ENCODE results near the gene ETV2. TPM values are rescaled to one million over a fixed set of nuclear protein-coding genes. Genes with fewer than 3 reads are reported as not detected.

Gene ETV2
- polyA plus RNA-seq, 1 donor from 2014 or later, result 0.58 TPM

DNA sequence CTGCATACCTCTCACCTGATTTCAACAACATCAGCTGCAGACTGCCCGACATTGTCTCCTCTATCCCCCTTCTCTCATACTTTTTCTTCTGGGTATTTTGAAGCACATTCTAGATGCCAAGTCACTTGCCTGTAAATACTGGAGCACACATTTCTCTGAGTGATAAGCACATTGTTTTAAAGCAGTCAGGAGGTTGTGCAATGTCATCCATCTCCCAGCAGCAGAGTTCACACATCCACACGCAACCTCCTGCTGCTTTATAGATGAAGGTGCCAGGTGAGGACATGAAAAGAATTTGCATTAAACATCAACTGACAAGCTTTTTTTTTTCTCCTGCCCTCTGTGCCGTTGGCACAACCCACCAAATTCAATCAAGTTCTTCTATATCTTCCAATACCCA lies 30.3 kb downstream of the ETV2 start:
- H3K9me3 ChIP-seq (ENCODE audit: low read length), result no peaks in the 10 kb centered on the region
- H3K9ac ChIP-seq (ENCODE audit: low read length), result no peak overlapping the region
- no peaks in the 10 kb centered on the region for H3K9me2 ChIP-seq (ENCODE audit: insufficient read depth, low read length)
- no peaks in the 10 kb centered on the region for H3K36me3 ChIP-seq (ENCODE audit: insufficient read depth, low read length)
- no peak overlapping the region for H3K27ac ChIP-seq (ENCODE audit: low read length)
- H4K20me1 ChIP-seq (ENCODE audit: insufficient read depth), result no peaks in the 10 kb centered on the region
- TF ChIP-seq SMC3 (conservative IDR thresholded peaks at IDR 0.05; ENCODE audit: poor library complexity), result no peak
- TF ChIP-seq, protein P1, sequence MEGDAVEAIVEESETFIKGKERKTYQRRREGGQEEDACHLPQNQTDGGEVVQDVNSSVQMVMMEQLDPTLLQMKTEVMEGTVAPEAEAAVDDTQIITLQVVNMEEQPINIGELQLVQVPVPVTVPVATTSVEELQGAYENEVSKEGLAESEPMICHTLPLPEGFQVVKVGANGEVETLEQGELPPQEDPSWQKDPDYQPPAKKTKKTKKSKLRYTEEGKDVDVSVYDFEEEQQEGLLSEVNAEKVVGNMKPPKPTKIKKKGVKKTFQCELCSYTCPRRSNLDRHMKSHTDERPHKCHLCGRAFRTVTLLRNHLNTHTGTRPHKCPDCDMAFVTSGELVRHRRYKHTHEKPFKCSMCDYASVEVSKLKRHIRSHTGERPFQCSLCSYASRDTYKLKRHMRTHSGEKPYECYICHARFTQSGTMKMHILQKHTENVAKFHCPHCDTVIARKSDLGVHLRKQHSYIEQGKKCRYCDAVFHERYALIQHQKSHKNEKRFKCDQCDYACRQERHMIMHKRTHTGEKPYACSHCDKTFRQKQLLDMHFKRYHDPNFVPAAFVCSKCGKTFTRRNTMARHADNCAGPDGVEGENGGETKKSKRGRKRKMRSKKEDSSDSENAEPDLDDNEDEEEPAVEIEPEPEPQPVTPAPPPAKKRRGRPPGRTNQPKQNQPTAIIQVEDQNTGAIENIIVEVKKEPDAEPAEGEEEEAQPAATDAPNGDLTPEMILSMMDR (IDR thresholded peaks at IDR 0.05; ENCODE audit: poor library complexity, severe bottlenecking), result no peak
- TF ChIP-seq, protein P2, sequence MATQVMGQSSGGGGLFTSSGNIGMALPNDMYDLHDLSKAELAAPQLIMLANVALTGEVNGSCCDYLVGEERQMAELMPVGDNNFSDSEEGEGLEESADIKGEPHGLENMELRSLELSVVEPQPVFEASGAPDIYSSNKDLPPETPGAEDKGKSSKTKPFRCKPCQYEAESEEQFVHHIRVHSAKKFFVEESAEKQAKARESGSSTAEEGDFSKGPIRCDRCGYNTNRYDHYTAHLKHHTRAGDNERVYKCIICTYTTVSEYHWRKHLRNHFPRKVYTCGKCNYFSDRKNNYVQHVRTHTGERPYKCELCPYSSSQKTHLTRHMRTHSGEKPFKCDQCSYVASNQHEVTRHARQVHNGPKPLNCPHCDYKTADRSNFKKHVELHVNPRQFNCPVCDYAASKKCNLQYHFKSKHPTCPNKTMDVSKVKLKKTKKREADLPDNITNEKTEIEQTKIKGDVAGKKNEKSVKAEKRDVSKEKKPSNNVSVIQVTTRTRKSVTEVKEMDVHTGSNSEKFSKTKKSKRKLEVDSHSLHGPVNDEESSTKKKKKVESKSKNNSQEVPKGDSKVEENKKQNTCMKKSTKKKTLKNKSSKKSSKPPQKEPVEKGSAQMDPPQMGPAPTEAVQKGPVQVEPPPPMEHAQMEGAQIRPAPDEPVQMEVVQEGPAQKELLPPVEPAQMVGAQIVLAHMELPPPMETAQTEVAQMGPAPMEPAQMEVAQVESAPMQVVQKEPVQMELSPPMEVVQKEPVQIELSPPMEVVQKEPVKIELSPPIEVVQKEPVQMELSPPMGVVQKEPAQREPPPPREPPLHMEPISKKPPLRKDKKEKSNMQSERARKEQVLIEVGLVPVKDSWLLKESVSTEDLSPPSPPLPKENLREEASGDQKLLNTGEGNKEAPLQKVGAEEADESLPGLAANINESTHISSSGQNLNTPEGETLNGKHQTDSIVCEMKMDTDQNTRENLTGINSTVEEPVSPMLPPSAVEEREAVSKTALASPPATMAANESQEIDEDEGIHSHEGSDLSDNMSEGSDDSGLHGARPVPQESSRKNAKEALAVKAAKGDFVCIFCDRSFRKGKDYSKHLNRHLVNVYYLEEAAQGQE (IDR thresholded peaks at IDR 0.05; ENCODE audit: borderline replicate concordance), result no peak
- no peak for TF ChIP-seq POLR2AphosphoS5 (IDR thresholded peaks at IDR 0.05)
- TF ChIP-seq EP300 (conservative IDR thresholded peaks at IDR 0.05; ENCODE audit: poor library complexity, severe bottlenecking), result no peak
- TF ChIP-seq TAF1 (IDR thresholded peaks at IDR 0.05; ENCODE audit: low read depth), result no peak
- TF ChIP-seq MXI1 (conservative IDR thresholded peaks at IDR 0.05; ENCODE audit: poor library complexity, severe bottlenecking), result no peak
- TF ChIP-seq RAD21 (conservative IDR thresholded peaks at IDR 0.05), result no peak
- no peak for TF ChIP-seq EZH2 (IDR thresholded peaks at IDR 0.05; ENCODE audit: borderline replicate concordance, insufficient read depth, low read length, poor library complexity, severe bottlenecking)
- H3K79me2 ChIP-seq (replicated peaks; ENCODE audit: insufficient read depth, low read length), result no peaks in the 10 kb centered on the region
- H3K27me3 ChIP-seq (ENCODE audit: insufficient read depth, low read depth, low read length), result peaks cover 16% of the 10 kb centered on the region
- H3F3A ChIP-seq (ENCODE audit: insufficient read depth, low read length, poor library complexity, severe bottlenecking), result no peaks in the 10 kb centered on the region
- H2AFZ ChIP-seq (ENCODE audit: low read depth, low read length), result no peak overlapping the region
- no peak overlapping the region for H3K4me3 ChIP-seq (ENCODE audit: low read length)
- no peak overlapping the region for H3K4me2 ChIP-seq (ENCODE audit: low read length)

DNA sequence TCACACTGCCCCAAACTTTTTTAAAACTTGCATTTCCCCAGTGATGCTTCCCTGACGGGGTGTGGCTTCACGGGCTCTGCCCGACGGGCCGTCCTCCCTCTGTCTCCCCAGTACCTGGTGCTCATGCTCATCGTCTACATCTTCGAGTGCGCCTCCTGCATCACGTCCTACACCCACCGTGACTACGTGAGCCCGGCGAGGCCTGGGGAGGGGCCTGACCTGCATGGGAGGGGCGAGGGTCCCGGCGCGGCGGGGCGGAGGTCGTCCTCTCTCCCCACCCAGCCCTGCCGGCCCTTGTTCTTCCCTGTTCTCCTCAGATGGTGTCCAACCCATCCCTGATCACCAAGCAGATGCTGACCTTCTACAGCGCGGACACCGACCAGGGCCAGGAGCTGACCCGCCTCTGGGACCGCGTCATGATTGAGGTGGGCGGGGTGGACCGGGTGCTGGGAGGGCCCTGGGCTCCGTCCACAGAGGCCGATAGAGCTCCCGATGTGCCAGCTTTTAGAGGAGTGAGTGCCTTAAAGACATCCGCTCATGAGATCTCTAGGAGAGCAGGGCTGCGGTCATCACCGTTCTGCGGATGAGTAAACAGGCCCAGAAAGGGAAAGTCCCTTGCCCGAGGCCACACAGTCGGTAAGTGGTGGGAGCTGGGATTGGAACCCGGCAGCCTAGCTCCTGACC lies 31.7 kb downstream of the ETV2 start:
- Histone ChIP-seq H3K9ac (ENCODE audit: low read length) (no peak overlapping the region), H3K4me2 (ENCODE audit: low read length) (no peak overlapping the region), H3K27ac (ENCODE audit: low read length) (no peak overlapping the region), H3F3A (ENCODE audit: insufficient read depth, low read length, poor library complexity, severe bottlenecking) (no peaks in the 10 kb centered on the region), H3K4me3 (ENCODE audit: low read length) (no peak overlapping the region), H3K27me3 (ENCODE audit: insufficient read depth, low read depth, low read length) (peaks cover 16% of the 10 kb centered on the region), H2AFZ (ENCODE audit: low read depth, low read length) (no peak overlapping the region), H3K36me3 (ENCODE audit: insufficient read depth, low read length) (no peaks in the 10 kb centered on the region), H3K79me2 (replicated peaks; ENCODE audit: insufficient read depth, low read length) (no peaks in the 10 kb centered on the region), H4K20me1 (ENCODE audit: insufficient read depth) (no peaks in the 10 kb centered on the region), H3K9me3 (ENCODE audit: low read length) (no peaks in the 10 kb centered on the region), H3K9me2 (ENCODE audit: insufficient read depth, low read length) (no peaks in the 10 kb centered on the region)
- TF ChIP-seq EP300 (conservative IDR thresholded peaks at IDR 0.05; ENCODE audit: poor library complexity, severe bottlenecking) (no peak), POLR2AphosphoS5 (IDR thresholded peaks at IDR 0.05) (no peak), TAF1 (IDR thresholded peaks at IDR 0.05; ENCODE audit: low read depth) (no peak), RAD21 (conservative IDR thresholded peaks at IDR 0.05) (no peak), MXI1 (conservative IDR thresholded peaks at IDR 0.05; ENCODE audit: poor library complexity, severe bottlenecking) (no peak), EZH2 (IDR thresholded peaks at IDR 0.05; ENCODE audit: borderline replicate concordance, insufficient read depth, low read length, poor library complexity, severe bottlenecking) (no peak), SMC3 (conservative IDR thresholded peaks at IDR 0.05; ENCODE audit: poor library complexity) (no peak)
- TF ChIP-seq, protein P1 (IDR thresholded peaks at IDR 0.05; ENCODE audit: poor library complexity, severe bottlenecking), result no peak
- TF ChIP-seq, protein P2 (IDR thresholded peaks at IDR 0.05; ENCODE audit: borderline replicate concordance), result no peak
